ENCODE results near the gene KIFAP3.

GRCh38 chr1:170071378-170071777, 3.1 kb downstream of the KIFAP3 start:
- TF ChIP-seq CTCF (conservative IDR thresholded peaks at IDR 0.05 in 1 of 2, IDR thresholded peaks at IDR 0.05 in 1 of 2; ENCODE audit: low read depth in 1 of 2, low read length in 2 of 2) = no peak
- no peak for TF ChIP-seq EZH2 (IDR thresholded peaks at IDR 0.05; ENCODE audit: low read length, missing control alignments)
